Omental fat pad (tissue), 4 donors: Measurements from ENCODE around the gene UBE2I. TPM values are rescaled to one million over a fixed set of nuclear protein-coding genes. Genes with fewer than 3 reads are reported as not detected.

ENCODE experiments used
- ATAC-seq: fragments of 150-250 bp; one replicate; pipeline ENCODE4 v1.9.1; 2016; ENCODE audit warnings: mild to moderate bottlenecking, moderate library complexity; ENCODE audit not compliant: low FRiP score
- DNase-seq: peaks from one replicate; pipeline ENCODE4 v3.0.0-alpha.2; 2019; ENCODE audit warnings: low spot score
- CTCF ChIP-seq, 3 donors: fragments of 450-650 bp; IDR thresholded peaks; one replicate each; pipeline ENCODE4 v1.5.1; 2016 to 2017; ENCODE audit warnings: antibody characterized with exemption in 3 of 3, mild to moderate bottlenecking in 3 of 3, moderate library complexity in 2 of 3
- total RNA-seq, 4 donors: library from RNA; depleted of rRNA; stranded (reverse); fragments of >200 nt; gene quantifications; one replicate each; pipeline ENCODE4 v1.1.0, GENCODE V29; 2016

UBE2I gene
- total RNA-seq, 4 donors from 2014 or later = 50.9 to 94.9 (median 72.5) TPM

- DNase-seq = no peak
- ATAC-seq = no peak
- no peak for TF ChIP-seq CTCF (IDR thresholded peaks at IDR 0.05)
Measured at GRCh38 chr16:1349351-1349750, 39.9 kb downstream of the UBE2I start.

GRCh38 chr16:1349951-1350350 is 40.5 kb downstream of the UBE2I start:
- ATAC-seq (no peak), DNase-seq (no peak)
- TF ChIP-seq CTCF (IDR thresholded peaks at IDR 0.05) = no peak

GRCh38 chr16:1350691-1351090 is 41.3 kb downstream of the UBE2I start:
- no peak for DNase-seq

GRCh38 chr16:1351215-1351581 is 41.8 kb downstream of the UBE2I start:
- TF ChIP-seq CTCF (IDR thresholded peaks at IDR 0.05) = no peak
- no peak for ATAC-seq

More at GRCh38 chr16:1350691-1351090, 41.3 kb downstream of the UBE2I start:
- no peak for TF ChIP-seq CTCF (IDR thresholded peaks at IDR 0.05)
- no peak for ATAC-seq

GRCh38 chr16:1351582-1352362 is 42.3 kb downstream of the UBE2I start, which contains the start of the genes GNPTG and TSR3:
TSS of gene GNPTG (plus strand) at chr16:1351931. CDS start at chr16:1351966, 35 bp downstream.
TSS of gene TSR3 (minus strand) at chr16:1351878. CDS start at chr16:1351804, 74 bp downstream.
- peak; percentile 53 for DNase-seq
- peak; percentile 76 for ATAC-seq
- no peak for TF ChIP-seq CTCF (IDR thresholded peaks at IDR 0.05)

More at GRCh38 chr16:1351215-1351581, 41.8 kb downstream of the UBE2I start:
- DNase-seq = no peak

- no peak for ATAC-seq
Measured at GRCh38 chr16:1354815-1355540, 45.5 kb downstream of the UBE2I start.

More at GRCh38 chr16:1354815-1355540, 45.5 kb downstream of the UBE2I start:
- DNase-seq = no peak
- TF ChIP-seq CTCF (IDR thresholded peaks at IDR 0.05) = no peak
